ENCODE data around the gene TSPAN15. TPM values are rescaled to one million over a fixed set of nuclear protein-coding genes. Genes with fewer than 3 reads are reported as not detected.

The TSPAN15 gene
- total and polyA plus RNA-seq, 2 of the 4 experiments (the other 2 are of a cell fraction), result 0.48 TPM; not detected in 1

GRCh38 chr10:69457771-69458237, 6.5 kb downstream of the TSPAN15 start:
- Histone ChIP-seq H2AK9ac (replicated peaks; ENCODE audit: low read depth, low read length, poor library complexity) (no peak overlapping the region), H4K91ac (ENCODE audit: insufficient read depth, low read depth, low read length) (no peak overlapping the region)
- no peak for ATAC-seq (ENCODE audit: low read depth)

More at GRCh38 chr10:69457771-69458237, 6.5 kb downstream of the TSPAN15 start:
- Histone ChIP-seq H3K56ac (ENCODE audit: extremely low read depth, insufficient read depth, low read length) (no peak overlapping the region), H4K5ac (ENCODE audit: low read depth, low read length) (no peak overlapping the region), H4K8ac (ENCODE audit: low read depth in 2 of 2, low read length in 2 of 2) (no peak overlapping the region), H4K20me1 (ENCODE audit: insufficient read depth, low read length) (no peaks in the 10 kb centered on the region), H3K36me3 (ENCODE audit: control insufficient read depth, insufficient read depth, low read length) (no peaks in the 10 kb centered on the region), H3K23ac (ENCODE audit: low read depth, low read length) (no peak overlapping the region), H3K4me2 (ENCODE audit: low read depth, low read length) (no peak overlapping the region), H3K4me3 (ENCODE audit: insufficient read depth, low read depth, low read length) (no peak overlapping the region), H2BK15ac (ENCODE audit: low read depth, low read length) (no peak overlapping the region), H2BK120ac (ENCODE audit: low read depth, low read length) (no peak overlapping the region), H3K9me3 (ENCODE audit: control insufficient read depth, insufficient read depth, low read length) (no peaks in the 10 kb centered on the region), H3K18ac (ENCODE audit: low read depth, low read length) (no peak overlapping the region), H3K79me1 (ENCODE audit: low read depth in 1 of 2, low read length in 2 of 2) (no peaks in the 10 kb centered on the region), H2AFZ (replicated peaks; ENCODE audit: low read length, poor library complexity) (no peak overlapping the region), H3K4ac (ENCODE audit: low read depth, low read length) (no peak overlapping the region), H2BK5ac (ENCODE audit: low read depth, low read length, poor library complexity, severe bottlenecking) (no peak overlapping the region), H3K27ac (ENCODE audit: insufficient read depth, low read length) (no peak overlapping the region), H3K4me1 (ENCODE audit: control insufficient read depth, insufficient read depth, low read length) (no peaks in the 10 kb centered on the region; the same call in 1 of the 2 replicates), H2AK5ac (ENCODE audit: low read depth, low read length) (no peak overlapping the region), H2BK20ac (ENCODE audit: low read depth, low read length) (no peak overlapping the region), H3K9ac (ENCODE audit: low read depth, low read length) (no peak overlapping the region), H3K14ac (replicated peaks; ENCODE audit: low read depth, low read length) (no peak overlapping the region), H3K9me1 (ENCODE audit: insufficient read depth, low read length) (no peaks in the 10 kb centered on the region), H3K27me3 (ENCODE audit: control insufficient read depth, insufficient read depth, low read length) (peaks cover 6% of the 10 kb centered on the region)
- in situ Hi-C loops (cut with MboI; ENCODE audit: low sequenced_read_pairs), result no loop called here
- ChIA-PET CTCF (no interaction called here), POLR2A (ENCODE audit: unreplicated experiment) (no interaction called here)
- DNase-seq, result no peak
- BruUV-seq (replicated peaks), result no TSS peak
- no peak for TF ChIP-seq ELK1 (IDR thresholded peaks at IDR 0.05; ENCODE audit: borderline replicate concordance, low read depth, low read length)
- TF ChIP-seq BHLHE40 (IDR thresholded peaks at IDR 0.05; ENCODE audit: low read depth, low read length), result no peak
- no peak for TF ChIP-seq FOS (IDR thresholded peaks at IDR 0.05; ENCODE audit: low read depth, low read length)
- no peak for TF ChIP-seq SMC3 (IDR thresholded peaks at IDR 0.05; ENCODE audit: low read depth, low read length)
- no peak for TF ChIP-seq CEBPB (IDR thresholded peaks at IDR 0.05; ENCODE audit: low read depth, low read length)
- no peak for TF ChIP-seq RAD21 (IDR thresholded peaks at IDR 0.05; ENCODE audit: low read length)
- no peak for TF ChIP-seq NFE2L2 (IDR thresholded peaks at IDR 0.05; ENCODE audit: low read depth, low read length)
- TF ChIP-seq MAZ (IDR thresholded peaks at IDR 0.05; ENCODE audit: borderline replicate concordance, low read depth, low read length), result no peak
- TF ChIP-seq POLR2A (IDR thresholded peaks at IDR 0.05; ENCODE audit: low read depth, low read length), result no peak
- TF ChIP-seq MXI1 (IDR thresholded peaks at IDR 0.05; ENCODE audit: borderline replicate concordance, low read depth, low read length), result no peak
- no peak for TF ChIP-seq RCOR1 (IDR thresholded peaks at IDR 0.05; ENCODE audit: insufficient replicate concordance, low read length)
- TF ChIP-seq CHD1 (IDR thresholded peaks at IDR 0.05; ENCODE audit: low read depth, low read length), result no peak
- no peak for TF ChIP-seq RFX5 (IDR thresholded peaks at IDR 0.05; ENCODE audit: low read depth, low read length)
- TF ChIP-seq CTCF (conservative IDR thresholded peaks at IDR 0.05; ENCODE audit: low read depth, low read length), result no peak
- intact Hi-C loops (cut with micrococcal nuclease), result no loop called here
- dilution Hi-C loops (cut with HindIII; ENCODE audit: low sequenced_read_pairs, unreplicated experiment), result no loop called here
- 27% methylated on average over 2 of the region's 5 CpGs; no CpG with 5 or more reads in 1 of the 2 experiments for WGBS, 2 experiments (ENCODE audit: extremely low coverage in 2 of 2, insufficient read length in 1 of 2)
